Stimulated activated CD4-positive, alpha-beta T cell treated with anti-CD3 and anti-CD28 coated beads, TNF-alpha, amount 100 ng/mL, for 24 hours (primary cell): Measurements from ENCODE around the gene C1orf21.

Experiments
- DNase-seq, 3 experiments: peaks; one replicate each; pipeline ENCODE4 v3.0.0-alpha.2; 2020; ENCODE audit warnings: low read depth in 3 of 3

Gene C1orf21

GRCh38 chr1:184445997-184446396 is 59.2 kb downstream of the C1orf21 start:
- DNase-seq = no peak

GRCh38 chr1:184447651-184448185 is 60.9 kb downstream of the C1orf21 start:
- DNase-seq = no peak

- no peak for DNase-seq
Observed at GRCh38 chr1:184449916-184450315, 63.1 kb downstream of the C1orf21 start.

GRCh38 chr1:184455786-184456185 is 69.0 kb downstream of the C1orf21 start:
- DNase-seq = no peak

GRCh38 chr1:184456189-184456588 is 69.4 kb downstream of the C1orf21 start:
- no peak for DNase-seq

GRCh38 chr1:184457500-184457899 is 70.7 kb downstream of the C1orf21 start:
- no peak for DNase-seq

DNA sequence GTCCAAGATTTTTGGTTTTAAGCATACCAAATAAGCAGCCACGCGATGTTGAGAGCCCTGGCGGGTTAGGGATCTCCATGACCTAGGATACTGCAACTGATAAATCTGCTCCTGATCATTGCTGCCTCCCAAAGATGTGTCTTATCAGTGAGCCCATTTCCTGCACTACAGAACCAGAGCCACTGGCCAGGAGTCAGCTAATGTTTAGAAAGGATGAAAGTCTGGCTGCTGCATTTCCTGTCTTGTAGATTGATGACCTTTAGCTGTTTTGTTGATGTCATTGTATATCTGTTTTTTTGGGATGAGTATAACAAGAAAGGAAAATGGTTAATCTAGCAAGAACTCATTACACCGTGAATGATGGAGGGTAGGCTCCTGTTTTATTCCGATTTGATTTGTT is 74.5 kb downstream of the C1orf21 start:
- no peak for DNase-seq

GRCh38 chr1:184462155-184462554 is 75.3 kb downstream of the C1orf21 start:
- DNase-seq = no peak

DNA sequence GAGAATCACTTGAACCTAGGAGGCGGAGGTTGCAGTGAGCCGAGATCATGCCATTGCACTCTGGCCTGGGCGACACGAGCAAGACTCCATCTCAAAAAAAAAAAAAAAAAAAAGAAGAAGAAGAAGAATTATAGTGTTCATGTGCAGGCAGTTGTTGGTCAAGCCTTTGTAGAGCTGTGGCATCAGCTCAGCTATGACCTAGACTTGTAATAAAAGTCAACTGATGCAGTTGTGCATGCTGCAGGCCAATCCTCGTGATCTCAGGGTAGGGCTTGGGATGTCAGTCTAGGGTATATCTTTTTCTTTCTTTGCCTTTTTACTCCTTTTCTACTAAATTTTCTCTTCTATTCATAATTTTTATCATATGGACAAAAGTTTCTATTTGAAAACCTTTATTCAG is 76.2 kb downstream of the C1orf21 start:
- no peak for DNase-seq

DNA sequence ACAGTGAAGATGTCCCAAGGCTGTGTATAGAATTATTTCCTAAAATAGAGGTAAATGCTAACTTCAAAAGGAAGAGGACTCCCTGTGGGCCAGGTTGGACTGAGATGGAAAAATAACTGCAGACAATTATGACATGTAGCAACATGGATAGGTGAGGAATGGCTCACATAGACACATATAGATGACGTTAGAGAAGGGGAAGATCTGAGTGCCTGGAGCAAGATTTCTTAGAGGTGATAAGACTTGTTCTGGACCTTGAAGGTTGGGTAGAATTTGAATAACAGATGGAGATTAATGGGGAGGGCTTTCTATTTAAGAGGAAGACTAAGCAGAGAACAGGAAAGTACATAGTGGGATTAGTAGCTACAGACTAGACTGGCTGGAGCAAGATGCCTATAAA is 76.9 kb downstream of the C1orf21 start:
- no peak for DNase-seq

DNA sequence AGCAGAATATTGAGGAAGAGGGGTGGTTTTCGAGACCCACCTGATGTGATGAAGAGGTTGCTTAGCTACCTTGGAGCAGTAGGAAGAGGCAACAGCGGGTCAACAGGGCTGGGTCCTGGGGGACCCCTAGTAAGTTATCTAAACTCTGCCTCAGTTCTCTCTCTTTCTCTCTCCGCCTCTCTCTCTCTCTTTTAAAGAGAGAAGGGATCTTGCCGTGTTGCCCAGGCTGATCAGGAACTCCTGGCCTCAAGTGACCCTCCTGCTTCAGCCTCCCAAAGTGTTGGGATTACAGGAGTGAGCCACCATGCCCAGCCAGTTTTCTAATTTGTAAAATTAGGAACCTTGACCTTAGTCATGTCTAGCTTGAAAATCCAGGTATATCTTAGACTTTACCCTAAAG is 77.9 kb downstream of the C1orf21 start:
- no peak for DNase-seq

GRCh38 chr1:184465489-184466146 is 78.8 kb downstream of the C1orf21 start:
- DNase-seq = no peak

DNA sequence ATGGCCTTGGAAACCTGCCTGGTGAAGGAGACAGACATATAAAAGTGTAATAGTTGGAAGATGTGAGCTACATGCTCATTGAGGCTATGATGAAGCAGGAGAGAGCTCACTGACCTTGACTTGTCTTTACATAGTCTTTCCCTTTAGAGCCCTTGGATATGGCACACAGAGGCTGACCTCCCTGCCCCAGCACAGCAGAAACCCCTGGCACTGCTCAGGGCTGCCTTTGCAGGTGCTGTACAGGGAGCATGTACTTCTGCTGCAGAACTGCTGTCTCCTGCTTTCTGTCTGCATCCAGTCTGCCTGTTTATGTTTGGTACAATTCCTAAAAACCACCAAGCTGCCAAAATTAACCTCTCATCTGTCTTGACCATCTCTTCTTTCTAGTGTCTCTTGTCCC is 80.5 kb downstream of the C1orf21 start:
- no peak for DNase-seq

- no peak for DNase-seq
Observed at GRCh38 chr1:184469396-184469795, 82.6 kb downstream of the C1orf21 start.

- no peak for DNase-seq
Observed at GRCh38 chr1:184471686-184472085, 84.9 kb downstream of the C1orf21 start.

DNA sequence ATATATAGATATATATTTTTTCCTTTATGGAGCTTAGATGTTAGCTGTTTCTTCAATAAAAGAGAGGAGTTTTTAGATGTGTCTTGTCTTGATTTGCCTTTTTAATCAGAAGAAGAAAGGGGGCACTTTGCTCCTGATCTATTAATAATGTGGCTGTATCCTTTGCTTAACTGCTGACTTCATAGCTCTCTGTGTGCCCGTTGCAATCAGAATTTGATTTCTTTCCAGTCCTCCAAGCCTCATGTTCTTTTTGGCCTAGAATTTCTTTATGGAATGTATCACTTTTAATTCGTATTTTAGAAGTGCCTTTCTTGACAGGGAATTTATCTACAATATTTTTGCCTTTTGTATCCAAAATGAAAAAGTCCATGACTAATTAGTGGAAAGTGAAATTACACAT is 85.3 kb downstream of the C1orf21 start:
- no peak for DNase-seq

DNA sequence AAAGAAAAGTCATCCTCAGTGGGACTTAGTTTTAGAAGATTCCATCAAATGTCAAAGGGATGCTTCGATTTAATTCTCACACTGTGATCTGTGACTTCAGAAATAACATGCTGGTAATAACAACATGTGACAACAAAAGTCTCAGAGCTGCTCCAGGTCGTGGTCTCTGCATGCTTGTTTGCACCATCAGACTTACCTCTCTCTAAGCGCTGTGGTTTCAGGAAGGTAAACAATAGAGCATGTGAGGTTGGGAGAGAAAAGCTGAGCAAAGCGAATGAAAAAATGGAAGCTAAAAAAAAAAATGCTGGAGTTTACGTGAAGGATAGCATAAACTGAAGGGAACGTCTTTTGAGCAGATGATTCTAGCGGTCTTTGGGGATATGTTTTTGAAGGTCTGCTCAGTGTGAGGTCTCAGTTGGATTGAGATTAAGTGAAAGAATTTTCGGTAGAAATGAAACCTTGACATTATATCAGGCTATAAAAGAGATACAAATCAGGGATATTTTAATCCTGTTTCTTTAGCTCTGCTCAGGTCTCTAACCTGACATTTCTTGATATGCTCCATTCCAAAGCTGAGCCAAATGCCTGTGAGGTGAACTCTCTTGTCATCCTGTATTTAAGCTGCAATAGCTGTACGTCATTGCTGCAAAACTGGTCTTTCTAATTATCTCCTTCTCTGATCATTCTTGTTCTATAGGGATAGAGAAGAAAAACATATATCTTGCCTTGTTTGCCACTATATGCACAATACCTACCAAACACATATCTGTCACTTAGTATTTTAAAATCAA is 86.5 kb downstream of the C1orf21 start:
- no peak for DNase-seq

DNA sequence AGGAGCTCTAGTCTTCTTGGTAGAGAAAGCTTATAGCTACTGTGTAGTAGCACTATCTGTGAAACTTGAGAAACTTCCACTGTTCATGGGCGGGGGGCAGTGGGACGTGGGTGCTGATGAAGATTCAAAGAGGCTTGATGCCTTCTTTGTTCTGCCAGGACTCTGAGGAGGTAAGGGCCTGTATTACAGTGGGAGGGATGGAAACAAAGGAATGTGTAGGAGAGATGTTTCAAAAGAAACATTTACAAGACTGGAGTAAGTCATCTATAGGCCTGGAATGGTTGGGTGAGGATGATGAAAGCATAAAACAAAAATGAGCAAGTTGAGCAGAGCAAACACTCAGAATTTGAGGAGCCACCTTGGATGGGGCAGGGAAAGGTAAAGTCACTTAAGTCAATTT is 89.4 kb downstream of the C1orf21 start:
- DNase-seq = no peak

GRCh38 chr1:184479435-184480167 is 92.8 kb downstream of the C1orf21 start:
- DNase-seq = no peak

DNA sequence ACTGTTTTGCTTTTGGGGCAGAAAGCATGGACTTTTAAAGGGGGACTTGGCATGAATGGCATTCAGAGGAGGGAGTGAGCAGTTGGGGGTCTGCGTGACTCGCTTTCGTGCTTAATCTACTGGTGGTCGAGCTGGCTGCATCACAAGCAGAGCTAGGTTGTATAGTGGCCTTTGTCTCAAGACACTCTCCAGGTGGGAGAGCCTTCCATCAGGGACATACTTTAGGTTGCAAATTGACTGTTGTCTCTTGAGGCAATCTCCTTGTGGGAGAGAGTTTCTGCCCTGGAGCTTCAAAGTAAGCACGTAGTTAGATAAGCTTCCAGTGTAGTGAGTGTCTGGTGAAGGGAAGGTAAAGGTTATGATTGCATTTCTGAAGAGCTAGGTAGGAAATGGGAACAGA is 93.9 kb downstream of the C1orf21 start:
- DNase-seq = no peak

GRCh38 chr1:184482136-184482535 is 95.3 kb downstream of the C1orf21 start:
- no peak for DNase-seq

DNA sequence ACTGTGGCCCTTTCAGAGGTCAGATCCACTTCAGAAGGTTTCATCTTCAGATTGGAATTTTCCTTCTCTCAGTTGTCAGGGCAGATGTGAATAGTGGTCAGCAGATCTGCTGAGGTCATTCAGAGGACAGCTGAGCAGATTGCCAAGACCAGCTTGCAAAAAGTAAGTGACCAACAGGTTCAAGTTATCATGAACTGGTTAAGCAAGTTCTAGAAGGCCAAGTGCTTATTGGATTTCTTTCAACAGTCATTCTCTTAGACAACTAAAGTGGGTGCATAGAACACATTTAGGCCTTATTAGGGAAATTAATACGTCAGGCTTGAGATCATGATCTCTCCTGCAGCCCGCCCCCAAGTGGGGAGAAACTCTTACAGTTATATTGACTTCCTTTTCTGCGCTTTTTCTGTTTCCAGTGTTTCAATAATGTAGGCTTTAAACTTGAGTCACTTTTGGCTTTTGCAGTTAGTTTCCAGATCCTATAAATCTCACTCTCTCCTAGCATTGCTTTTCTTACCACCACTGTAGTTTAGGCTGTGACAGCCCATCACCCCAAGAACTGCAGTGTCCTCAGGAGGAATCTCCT is 96.4 kb downstream of the C1orf21 start:
- no peak for DNase-seq
